T-helper 1 cell treated with Interleukin-12 subunit alpha and Interleukin-12 subunit beta and Interleukin-4 antibody, amounts not matched to agents 30 ng/mL and 1 ng/mL, for 36 hours (primary cell): ENCODE measurements around the gene CREB3L2. TPM values are rescaled to one million over a fixed set of nuclear protein-coding genes. Genes with fewer than 3 reads are reported as not detected.
"Not testable (repeated sequence)": the region's sequence is repeated elsewhere in the genome, so short reads cannot be mapped to it uniquely, and the experiment has no call there.

ENCODE experiments used
- intact Hi-C: fragments of 100-400 bp; cut with micrococcal nuclease; formaldehyde crosslinking; loops from one replicate; pipeline ENCODE4 v1.15.1; 2024
- total RNA-seq: library from RNA; stranded (reverse); gene quantifications from 2 replicates; pipeline ENCODE4 v1.2.3, GENCODE V29; 2022

CREB3L2 gene
- total RNA-seq, 1 donor from 2014 or later = 51.4 TPM

DNA sequence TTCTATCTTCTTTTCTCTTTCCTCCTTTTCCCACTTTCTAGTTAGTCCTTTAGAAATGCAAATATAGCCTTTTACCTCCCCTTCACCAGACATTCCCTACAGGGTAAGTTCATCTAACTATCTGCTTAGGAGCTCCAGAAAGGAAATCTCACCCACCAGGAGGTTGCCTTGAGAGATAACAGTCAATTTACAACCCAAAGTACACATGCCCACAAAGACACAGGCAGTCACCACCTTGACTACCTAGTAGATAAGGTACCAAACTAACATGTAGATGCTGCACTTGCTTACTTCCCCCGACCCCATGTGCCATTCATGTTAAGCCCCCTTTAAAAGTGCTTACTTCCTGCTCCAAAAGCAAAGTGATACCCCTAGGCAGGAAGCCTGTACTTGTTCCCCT, 12.8 kb upstream of the CREB3L2 start:
- intact Hi-C loops = no loop called here

DNA sequence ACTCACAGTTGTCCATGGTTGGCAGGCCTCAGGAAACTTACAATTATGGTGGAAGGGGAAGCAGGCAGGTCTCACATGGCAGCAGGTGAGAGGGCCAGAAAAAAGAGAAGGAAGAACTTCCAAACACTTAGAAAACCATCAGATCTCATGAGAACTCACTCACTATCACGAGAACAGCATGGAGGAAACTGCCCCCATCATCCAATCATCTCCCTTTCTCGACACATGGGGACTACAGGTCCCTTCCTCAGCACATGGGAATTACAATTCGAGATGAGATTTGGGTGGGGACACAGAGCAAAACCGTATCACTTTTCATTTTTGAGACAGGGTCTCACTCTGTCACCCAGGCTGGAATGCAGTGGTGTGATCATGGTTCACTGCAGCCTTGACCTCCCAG, 12.3 kb upstream of the CREB3L2 start:
- intact Hi-C loops = not testable (repeated sequence)

DNA sequence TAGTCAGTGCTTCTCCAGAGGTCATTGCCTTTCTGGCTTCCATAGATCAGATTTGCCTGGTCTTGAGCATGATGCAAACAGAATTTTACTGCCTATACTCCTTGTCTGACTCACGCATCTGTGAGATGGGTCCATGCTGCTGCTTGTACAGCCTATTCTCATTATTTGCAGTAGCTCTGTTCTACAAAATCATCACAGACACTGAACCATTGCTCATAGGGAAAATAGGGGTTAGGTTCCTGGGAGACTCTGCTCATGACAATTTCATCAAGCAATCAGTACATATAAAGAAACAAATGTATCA, 7.4 kb upstream of the CREB3L2 start:
- intact Hi-C loops = loop anchor here (1.0 to 2.0 kb wide), 3 partner anchors 8 to 729 kb away; no protein-coding TSS in a partner anchor

DNA sequence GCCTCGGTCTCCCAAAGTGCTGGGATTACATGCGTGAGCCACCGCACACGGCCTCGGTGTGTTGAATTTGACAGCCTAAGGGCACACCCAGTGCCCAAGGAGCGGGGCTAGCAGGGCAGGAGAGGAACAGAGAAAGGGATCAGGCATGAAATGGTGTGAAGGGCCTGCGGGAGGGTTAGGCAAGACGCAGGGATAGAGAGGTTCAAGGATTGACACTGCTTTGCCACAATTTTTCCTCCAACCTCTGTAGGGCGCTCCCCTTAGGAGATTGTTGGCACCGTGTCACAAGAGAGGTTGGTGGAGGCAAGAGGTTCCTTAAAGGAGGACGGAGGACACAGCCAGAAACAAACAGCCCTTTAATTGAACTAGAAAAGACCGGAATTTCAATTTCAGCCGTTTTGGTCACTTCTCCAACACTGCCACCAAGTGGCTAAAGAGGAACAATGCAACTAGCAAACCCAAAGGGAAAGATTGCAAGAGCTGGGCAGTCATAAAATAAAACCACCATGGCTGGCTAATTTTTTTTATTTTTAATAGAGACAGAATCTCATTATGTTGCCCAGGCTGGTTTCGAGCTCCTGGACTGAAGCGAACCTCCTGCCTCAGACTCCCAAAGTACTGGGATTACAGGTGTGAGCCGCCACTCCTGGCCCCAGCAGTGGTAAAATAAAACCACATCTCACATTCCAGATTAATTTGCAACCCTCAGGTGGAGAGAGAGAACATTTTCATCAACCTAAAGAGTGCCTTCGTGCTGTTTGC, 6.9 kb upstream of the CREB3L2 start:
- intact Hi-C loops = loop anchor here (1.0 to 2.0 kb wide), 7 partner anchors 7 to 730 kb away; no protein-coding TSS in a partner anchor

DNA sequence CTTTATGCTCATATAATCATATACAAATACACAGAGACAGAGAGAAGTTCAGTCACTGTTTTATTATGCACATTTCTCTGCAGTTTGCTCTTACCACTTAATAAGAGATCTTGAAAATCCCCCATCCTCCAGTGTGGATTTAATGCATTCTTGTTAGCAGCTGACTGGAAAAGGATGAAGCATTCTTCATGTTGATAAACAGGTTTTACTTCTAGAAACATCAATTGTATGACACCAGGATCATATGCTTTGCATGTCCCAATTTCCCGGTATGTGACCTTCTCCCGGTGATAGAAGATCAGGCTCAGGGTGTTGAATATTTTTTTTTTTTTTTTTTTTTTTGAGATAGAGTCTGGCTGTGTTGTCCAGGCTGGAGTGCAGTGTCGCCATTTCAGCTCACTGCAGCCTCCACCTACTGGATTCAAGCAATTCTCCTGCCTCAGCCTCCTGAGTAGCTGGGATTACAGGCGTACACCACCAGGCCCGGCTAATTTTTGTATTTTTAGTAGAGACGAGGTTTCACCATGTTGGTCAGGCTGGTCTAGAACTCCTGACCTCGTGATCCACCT, 6.2 kb upstream of the CREB3L2 start:
- intact Hi-C loops = loop anchor here (1.0 to 2.0 kb wide), 5 partner anchors 105 to 731 kb away; no protein-coding TSS in a partner anchor

DNA sequence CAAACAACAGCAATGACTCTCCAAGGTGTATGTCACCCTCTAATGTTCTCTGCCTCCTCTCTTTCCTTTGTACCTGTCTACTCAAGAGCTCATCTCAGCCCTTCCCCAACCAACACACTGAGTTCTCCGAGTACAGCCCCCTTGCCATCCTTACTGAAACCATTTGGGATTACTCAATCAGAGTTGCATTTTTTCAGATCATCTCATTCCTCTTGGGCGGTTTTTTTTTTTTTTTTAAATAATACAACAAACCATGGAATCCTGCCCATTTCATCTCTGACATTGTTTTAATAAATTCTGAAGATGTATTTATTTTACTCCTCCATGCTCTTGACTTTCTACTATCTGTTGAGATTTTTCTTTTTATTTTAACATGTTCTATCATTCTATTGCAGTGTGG, 4.2 kb upstream of the CREB3L2 start:
- intact Hi-C loops = no loop called here

DNA sequence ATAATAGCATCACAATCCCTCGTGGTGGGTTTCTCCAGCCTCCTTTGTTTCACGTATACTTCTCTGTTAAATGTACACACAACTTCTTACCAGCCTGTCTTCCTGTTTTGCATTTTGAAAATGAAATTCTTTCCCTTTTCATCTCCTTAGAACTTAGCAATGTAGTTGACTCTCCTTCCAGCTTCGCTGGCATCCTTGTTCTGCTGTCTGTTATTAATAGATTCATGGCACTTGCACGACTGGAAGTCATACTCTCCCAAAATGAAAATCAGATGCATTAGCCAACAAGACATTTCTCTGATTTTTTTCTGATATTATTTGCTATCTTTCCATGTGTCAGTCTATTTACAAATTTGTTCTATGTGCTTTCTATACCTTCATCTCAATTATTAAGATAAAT, 3.0 kb upstream of the CREB3L2 start:
- intact Hi-C loops = loop anchor here (5.0 kb wide), 2 partner anchors 83 to 1357 kb away; no protein-coding TSS in a partner anchor

DNA sequence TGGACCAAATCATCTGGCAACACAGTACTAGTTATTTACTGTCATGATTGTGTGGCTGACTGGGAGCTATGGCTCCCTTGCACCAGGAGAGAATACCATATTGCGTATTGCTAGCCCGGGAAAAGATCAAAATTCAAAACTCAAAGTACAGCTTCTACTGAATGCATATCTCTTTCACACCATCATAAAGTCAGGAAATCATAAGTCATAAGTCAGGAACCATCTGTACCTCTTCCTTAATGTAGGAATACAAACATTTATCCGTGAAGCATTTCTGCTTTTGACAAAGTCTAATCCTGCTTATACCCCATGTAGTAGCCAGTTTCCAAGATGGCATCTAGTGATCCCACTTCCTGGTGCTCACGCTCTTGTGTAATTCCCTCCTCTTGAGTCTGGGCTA, 2.2 kb upstream of the CREB3L2 start:
- intact Hi-C loops = loop anchor here (5.0 kb wide), 2 partner anchors 82 to 1358 kb away; no protein-coding TSS in a partner anchor

DNA sequence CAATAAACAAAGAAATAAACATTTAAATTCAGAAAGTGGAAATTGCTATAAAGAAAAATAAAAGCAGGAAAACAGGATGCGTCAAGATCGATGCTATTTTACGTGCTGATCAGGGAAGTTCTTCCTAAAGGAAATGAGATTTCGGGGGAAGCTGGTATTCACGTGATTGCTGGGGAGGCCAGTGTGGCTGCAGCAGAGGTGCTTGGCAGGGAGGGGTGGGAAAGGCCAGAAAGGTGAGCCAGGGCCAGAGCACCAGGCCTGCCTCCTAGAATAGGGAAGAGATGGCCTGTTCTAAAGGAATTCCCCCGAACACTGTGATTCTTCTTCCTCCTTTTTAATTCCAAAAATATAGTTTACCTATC, 923 bp upstream of the CREB3L2 start:
- intact Hi-C loops = loop anchor here (1.0 to 5.0 kb wide), 9 partner anchors 21 to 1359 kb away; partner anchors contain the start of gene ZC3HAV1

DNA sequence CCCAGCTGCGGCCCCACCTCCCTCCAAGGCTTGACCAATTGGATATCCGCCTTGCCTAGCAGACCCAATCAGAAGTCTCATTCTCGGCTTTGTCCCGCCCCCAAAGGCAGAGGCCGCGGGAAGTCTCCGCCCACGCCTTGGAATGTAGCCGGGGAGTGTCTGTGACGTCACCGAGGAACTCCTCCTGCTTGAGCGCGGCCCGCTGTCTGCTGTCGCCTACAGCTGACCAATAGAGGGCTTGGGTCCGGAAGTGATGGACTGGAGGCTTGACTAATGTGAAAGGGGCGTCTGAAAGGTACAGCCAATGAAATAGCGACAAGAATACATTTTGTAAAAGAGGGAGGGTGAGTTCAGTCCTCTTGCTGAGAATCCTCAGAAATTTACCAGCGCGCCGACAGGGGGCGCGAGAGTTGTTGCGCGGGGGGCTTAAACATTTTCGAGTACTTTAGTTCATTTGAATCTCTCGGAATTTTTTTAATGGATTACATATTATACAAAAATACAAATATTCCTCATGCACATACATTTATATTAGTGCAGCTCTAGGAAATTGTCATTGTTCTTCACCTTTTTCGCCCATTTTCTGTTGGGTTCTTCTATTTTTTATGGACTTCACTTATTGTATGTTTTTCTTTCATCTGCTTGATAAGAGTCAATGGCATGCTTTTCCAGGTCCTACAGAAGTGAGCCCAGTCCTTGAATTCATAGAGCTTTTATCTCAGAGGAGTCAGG, 376 bp upstream of the CREB3L2 start:
- intact Hi-C loops = loop anchor here (1.0 to 5.0 kb wide), 9 partner anchors 22 to 1360 kb away; partner anchors contain the start of gene ZC3HAV1

DNA sequence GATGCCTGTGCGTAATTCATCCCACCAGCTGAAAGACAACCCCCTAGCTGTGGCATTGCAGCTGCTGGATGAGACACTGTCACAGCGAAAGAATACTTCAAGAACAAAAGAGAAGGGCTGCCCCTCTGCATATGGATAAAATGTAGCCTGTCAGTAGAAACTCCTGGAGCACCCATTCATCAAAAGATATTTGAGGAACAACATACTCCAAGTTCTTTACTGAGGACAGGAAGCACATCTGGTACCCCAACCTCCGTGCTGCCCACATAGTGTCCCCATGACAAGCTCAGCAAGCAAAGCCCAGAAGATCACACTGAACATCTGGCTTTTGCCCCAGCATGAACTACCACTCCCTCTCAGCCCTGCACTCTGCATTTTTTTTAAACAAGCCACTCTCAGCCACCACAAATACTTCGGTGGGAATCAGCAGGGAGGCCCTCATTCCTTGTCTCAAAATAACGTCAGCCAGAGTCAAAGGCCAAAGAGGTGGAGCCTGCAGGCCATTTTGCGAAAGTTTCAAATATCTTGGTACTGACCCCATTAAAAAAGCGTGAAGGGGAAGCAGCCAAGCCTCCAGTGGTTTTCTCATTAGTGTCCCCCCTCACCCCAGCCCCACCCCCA, 1.7 kb downstream of the CREB3L2 start:
- intact Hi-C loops = loop anchor here (2.0 to 5.0 kb wide), 3 partner anchors 39 to 1362 kb away; no protein-coding TSS in a partner anchor

DNA sequence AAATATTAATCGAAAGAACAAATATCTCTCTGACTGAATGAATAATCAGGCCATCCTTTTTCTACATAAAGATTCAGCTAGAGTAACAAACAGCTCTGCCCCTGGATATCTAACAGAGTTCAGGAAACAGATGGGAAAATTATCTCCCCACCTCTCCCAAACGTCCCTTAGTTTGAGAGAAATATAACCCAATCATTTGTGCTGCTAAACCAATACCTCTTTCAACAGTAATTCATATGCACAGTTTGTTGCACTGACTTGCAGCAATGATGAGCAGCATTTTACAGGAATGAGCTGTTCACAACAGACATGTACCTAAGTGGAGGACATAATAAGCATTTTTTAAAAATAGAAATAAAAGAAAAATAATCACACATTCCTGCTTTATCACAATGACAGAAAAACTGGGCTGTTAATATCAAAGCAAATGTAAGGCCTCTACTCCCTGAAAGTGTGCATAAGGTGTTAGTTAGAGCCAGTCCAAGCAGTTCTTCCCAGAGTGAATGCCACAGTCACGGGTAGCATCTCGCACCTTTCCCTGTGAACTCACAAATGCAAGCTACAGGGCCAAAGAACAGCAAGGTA, 2.3 kb downstream of the CREB3L2 start:
- intact Hi-C loops = loop anchor here (2.0 to 5.0 kb wide), 3 partner anchors 39 to 1363 kb away; no protein-coding TSS in a partner anchor

DNA sequence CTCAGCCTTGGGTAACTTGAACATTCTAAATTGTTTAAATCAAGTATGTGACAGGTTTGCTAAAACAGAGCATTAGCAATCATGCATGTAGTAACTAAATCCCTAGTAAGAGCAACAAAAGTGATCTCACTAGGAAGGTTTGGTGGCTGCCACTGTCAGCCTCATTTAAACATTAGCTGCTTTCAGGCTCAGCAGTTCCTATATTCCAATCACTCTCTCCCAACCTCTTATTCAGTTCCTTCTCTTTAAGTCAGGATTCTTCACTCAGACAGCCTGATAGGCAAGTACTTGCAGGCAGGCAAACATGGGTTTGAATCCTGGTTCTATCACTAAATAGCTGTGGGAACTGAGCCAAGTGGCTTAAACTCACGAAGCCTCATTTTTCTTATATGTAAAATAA, 3.6 kb downstream of the CREB3L2 start:
- intact Hi-C loops = no loop called here

DNA sequence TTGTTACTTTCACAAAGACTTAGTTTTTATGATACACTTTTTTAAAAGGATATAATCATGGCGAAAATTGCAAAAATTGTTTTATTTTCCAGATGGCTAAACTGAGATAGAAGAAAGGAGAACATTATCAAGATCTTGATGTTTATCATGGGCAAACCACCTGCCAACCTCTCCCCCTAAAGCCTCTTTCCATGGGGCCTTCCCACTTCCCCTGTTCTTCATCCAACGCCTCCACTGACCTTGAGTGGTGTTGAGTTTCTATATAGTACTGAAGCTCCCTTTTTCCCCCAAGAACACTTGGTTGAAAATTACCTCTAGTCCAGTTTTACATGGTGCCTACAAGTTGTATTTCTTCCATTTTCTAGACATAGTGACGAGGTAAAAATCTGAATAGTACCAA, 5.0 kb downstream of the CREB3L2 start:
- intact Hi-C loops = no loop called here

DNA sequence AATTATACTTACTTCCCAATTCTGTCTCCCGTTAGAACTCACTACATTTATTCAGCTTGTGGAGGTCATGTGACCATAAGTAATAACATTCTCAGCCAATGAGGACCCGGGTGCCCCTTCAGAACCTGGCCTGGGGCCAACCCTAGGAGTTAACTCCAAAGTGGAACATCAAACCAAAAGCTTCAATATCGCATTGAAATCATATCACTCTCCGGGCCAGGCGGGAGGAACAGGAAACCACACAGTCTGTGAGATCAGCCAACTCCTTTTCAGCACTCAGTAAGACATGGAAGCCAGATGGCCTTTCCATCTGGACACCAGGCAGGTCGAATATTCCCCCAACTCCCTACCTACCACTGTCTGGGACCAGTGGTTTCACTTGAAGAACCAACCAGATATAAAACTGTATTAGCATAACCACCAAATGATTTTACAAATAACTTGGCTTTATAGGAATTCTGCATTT, 5.5 kb downstream of the CREB3L2 start:
- intact Hi-C loops = no loop called here

DNA sequence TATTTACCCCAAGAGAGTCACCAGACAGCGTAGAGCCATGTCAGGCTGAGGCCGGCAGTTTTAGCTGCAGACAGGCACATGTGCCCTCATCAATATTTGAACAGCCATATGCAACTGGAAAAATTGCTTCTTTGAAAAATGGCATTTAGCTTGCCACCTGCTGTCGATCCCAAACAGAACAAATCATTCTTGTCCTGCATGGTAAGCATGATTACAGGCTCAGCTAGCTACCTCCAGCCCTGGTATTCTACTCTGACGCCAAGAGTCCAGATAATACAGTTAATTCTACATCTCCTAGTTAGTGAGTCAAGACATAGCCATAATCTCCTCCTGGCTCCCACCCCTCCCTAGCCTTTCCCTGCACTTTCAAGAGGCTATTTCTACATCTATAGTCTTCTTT, 7.7 kb downstream of the CREB3L2 start:
- intact Hi-C loops = no loop called here

DNA sequence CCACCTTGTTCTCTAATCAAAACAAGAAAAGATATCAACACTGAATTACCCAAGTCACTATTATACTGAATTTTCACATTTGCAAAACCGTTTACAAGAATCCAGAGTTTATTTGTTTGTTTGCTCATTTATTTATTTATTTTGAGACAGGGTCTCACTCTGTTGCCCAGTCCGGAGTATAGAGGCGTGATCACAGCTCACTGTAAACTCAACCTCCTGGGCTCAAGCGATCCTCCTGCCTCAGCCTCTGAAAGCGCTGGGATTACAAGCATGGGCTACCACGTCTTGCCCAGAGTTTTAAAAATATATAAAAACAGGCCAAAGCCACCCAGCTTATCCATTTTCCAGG, 8.5 kb downstream of the CREB3L2 start:
- intact Hi-C loops = loop anchor here (1.0 to 2.0 kb wide), 2 partner anchors 8 to 59 kb away; no protein-coding TSS in a partner anchor

DNA sequence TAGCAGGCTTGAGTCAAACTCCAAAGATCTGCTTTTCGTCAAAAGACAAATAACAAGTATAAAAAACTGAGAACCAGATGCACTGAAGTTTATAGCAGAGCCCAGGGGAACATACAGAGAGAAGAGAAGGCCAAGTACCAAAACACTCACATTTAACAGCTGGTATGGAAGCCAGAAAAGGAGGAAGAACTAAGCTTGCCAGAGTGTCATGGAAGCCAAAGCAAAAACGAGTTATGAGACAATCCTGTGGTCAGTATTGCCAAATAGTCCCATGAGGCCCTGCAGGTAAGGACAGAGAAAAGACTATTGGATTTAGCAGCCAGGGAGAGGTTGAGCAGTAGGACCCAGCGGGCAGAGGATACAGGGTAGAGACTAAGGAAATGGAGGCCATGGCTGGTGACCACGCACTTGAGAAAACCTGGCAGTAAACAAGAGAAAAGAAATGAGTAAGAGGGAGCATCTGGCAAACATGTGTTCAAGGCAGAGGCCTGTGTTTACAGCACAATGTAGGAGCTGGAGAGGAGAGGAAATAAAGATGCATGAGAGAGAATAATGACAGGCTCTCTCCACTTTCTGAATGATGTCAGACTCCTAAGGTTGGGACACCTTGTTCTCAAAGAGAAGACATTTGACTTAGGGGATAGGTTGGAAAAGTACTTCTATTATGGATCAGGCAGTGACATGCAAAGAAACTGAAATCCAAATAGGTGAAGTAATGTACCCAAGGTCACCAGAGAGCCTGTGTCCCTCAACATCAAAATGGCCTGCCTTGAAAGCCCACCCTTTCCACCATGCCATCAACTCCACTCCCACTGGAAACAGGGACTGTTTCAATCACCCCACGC, 9.1 kb downstream of the CREB3L2 start:
- intact Hi-C loops = loop anchor here (1.0 to 2.0 kb wide), 2 partner anchors 9 to 58 kb away; no protein-coding TSS in a partner anchor

DNA sequence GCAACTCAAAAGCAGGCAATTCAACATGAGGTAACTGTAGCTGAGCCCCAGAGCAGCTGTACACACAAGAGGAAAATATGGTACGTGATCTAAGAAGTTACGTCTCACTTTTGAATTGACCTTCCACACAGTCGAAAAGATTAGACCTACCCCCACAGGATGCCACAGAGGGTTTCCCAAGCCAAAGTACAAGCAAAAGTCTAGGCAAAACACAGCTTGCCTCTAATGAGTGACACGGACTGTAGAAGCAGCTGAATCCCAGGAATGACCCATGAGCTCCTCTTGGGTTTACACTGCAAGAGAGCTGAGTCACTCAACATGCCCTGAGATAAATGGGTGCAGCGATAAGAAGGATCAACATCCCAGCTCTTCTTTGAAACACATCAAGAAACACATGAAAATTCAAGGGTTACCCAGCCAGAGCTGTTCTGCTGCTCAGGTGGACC, 9.8 kb downstream of the CREB3L2 start:
- intact Hi-C loops = loop anchor here (2.0 kb wide), 1 partner anchor 57 kb away; no protein-coding TSS in a partner anchor
